ACC112 (cell line): ENCODE measurements around the gene KRT86.
"Not testable (repeated sequence)": the region's sequence is repeated elsewhere in the genome, so short reads cannot be mapped to it uniquely, and the experiment has no call there.

Experiments
- H2AFZ ChIP-seq: fragments of 200-600 bp; sonication (generic); one replicate; pipeline ENCODE4 v1.6.0; 2017; ENCODE audit warnings: antibody characterized with exemption, low read length; ENCODE audit not compliant: unreplicated experiment
- H3K27ac ChIP-seq: fragments of 200-600 bp; sonication (generic); 2 replicates; pipeline ENCODE4 v1.5.1; 2014; ENCODE audit warnings: low read depth, mild to moderate bottlenecking, antibody characterized with exemption, low read length, moderate library complexity
- H3K27me3 ChIP-seq: fragments of 200-600 bp; sonication (generic); 2 replicates; pipeline ENCODE4 v1.6.1; 2014; ENCODE audit warnings: mild to moderate bottlenecking, antibody characterized with exemption, low read length, moderate library complexity, mixed read lengths; ENCODE audit not compliant: insufficient read depth
- H3K36me3 ChIP-seq: fragments of 200-600 bp; sonication (generic); 2 replicates; pipeline ENCODE4 v1.6.1; 2016; ENCODE audit warnings: mild to moderate bottlenecking, antibody characterized with exemption, low read length, moderate library complexity, mixed read lengths; ENCODE audit not compliant: insufficient read depth
- H3K4me1 ChIP-seq: fragments of 200-600 bp; sonication (generic); one replicate; pipeline ENCODE4 v1.6.1; 2016; ENCODE audit warnings: low read length, mixed read lengths; ENCODE audit not compliant: insufficient read depth, unreplicated experiment, control insufficient read depth
- H3K4me3 ChIP-seq: fragments of 200-600 bp; sonication (generic); 2 replicates; pipeline ENCODE4 v1.5.1; 2014; ENCODE audit warnings: mild to moderate bottlenecking, low read depth, low read length
- H3K79me2 ChIP-seq: fragments of 200-600 bp; sonication (generic); one replicate; pipeline ENCODE4 v1.6.0; 2016; ENCODE audit warnings: low read length; ENCODE audit not compliant: control insufficient read depth, unreplicated experiment, insufficient read depth

The KRT86 gene

DNA sequence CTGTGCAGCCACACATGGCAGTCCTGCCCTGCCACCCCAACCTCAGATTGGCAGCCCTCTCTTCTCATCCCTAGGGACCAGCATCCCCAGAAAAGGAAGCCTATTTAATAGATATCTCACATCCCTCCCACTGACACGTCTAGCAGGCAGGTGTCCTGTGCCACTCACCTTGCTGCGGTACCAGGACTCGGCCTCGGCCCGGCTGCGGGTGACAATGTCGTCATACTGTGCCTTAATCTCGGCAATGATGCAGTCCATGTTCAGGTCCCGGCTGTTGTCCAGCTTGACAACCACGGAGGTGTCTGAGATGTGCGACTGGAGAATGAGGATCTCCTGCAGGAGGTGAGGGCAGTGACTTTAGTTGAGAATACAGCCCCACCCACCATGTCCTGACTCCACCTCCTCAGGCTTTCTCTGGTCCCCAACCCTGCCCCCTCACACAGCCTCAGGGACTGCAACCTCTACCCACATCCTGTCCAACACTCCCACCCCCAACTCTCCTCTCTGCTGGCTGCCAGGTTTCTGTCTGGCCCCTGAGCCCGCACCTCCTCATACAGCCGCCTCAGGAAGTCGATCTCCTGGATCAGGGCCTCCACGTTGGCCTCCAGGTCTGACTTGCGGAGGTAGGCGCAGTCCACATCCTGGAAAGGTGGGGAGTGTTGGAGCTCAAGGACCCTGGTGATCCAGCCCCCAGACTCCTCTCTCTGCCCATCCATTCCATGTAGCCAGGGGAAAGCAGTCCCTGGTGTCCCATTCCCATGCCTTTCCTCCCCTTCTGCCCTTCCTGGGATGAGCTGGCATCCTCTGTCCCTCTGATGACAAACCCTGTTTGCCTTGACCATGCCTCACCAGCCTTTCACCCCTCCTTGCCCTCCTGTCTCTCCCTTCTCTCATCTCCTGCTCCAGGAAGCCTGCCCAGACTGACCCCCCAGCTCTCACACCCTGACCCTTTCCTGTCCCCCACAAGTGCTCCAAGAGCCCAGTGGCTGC lies 13.7 kb downstream of the KRT86 start:
- not testable (repeated sequence) for H3K4me3 ChIP-seq, H3K27ac ChIP-seq
- H3K4me1 ChIP-seq, result peaks cover 18% of the 10 kb centered on the region

DNA sequence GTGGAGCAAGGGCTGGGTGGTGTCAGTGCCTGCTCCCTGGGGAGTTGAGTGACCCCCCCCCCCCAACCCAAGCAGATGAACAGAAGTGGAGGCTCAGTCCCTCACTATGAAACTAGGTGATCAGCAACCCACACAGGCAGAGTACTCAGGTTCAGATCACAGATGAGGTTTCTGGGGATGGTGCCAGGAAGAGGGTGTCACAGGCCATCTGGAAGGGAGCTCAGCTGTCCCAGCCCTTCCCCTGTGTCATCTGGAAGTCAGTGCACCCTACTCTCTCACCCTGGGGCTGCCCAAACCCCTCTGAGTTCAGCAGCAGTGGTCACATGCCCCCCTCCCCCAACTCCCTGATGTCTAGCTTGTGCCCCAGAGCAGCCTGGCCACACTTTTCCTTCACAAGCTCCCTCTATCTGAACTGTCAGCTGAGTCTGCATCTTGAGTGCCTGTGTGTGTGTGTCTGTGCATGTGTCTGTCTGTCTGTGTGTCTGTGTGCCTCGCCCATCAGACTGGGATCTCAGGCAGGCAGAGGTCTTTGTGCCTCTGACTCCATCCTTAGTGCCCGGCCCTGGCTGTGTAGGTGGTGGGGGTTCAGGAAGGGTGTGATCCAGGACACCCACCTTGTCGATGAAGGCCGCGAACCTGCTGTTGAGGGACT lies 16.2 kb downstream of the KRT86 start:
- not testable (repeated sequence) for H3K79me2 ChIP-seq, H3K4me1 ChIP-seq

More for the DNA sequence above, 13.7 kb downstream of the KRT86 start:
- H2AFZ ChIP-seq, H3K36me3 ChIP-seq, H3K79me2 ChIP-seq, H3K27me3 ChIP-seq: not testable (repeated sequence)

DNA sequence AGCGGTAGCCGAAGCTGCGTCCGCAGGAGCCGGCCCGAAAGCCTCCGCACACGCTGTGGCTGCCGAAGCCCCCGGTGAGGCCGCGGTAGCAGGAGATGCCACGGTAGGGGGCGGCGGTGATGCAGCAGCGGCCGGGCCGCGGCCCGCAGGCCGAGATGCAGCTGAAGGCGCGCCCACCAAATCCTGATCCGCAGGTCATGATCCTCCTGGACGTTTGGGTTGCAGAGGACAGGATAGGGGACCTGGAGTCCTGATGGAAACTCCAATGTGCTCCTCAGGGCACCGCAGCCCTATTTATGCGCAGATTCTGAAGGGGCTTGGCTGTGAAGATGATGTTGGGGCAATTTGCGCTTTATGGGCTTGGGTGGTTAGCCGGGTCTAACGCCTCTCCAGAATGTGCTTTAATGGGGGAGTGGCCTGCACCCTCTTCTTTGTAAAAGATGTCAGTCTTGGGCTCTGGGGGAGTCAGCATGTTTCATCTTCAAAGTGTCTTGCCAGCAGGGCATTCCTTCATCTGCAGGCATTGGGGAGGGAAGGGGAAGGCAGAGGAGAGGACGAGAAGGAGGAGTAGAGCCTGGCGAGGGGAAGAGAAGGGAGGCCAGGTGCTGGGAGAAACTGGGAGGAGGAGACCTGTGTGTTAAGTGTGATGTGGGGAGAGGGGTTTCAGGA lies 17.0 kb downstream of the KRT86 start, which contains the start of gene KRT81:
Gene KRT81 (minus strand): TSS at position 268 of the 669 bp plus-strand sequence. CDS start 69 bp downstream, at position 199.
- Histone ChIP-seq H2AFZ (no peak within 1 kb of the TSS), H3K4me1 (no peaks in the 10 kb centered on the region), H3K27ac (no peak within 1 kb of the TSS), H3K36me3 (no peaks in the 10 kb centered on the region), H3K27me3 (peaks cover 4% of the 10 kb centered on the region; the same call in 1 of the 2 replicates), H3K4me3 (no peak within 1 kb of the TSS), H3K79me2 (no peaks in the 10 kb centered on the region)

More for the DNA sequence above, 16.2 kb downstream of the KRT86 start:
- H3K36me3 ChIP-seq, H3K4me3 ChIP-seq, H3K27me3 ChIP-seq, H2AFZ ChIP-seq, H3K27ac ChIP-seq: not testable (repeated sequence)

DNA sequence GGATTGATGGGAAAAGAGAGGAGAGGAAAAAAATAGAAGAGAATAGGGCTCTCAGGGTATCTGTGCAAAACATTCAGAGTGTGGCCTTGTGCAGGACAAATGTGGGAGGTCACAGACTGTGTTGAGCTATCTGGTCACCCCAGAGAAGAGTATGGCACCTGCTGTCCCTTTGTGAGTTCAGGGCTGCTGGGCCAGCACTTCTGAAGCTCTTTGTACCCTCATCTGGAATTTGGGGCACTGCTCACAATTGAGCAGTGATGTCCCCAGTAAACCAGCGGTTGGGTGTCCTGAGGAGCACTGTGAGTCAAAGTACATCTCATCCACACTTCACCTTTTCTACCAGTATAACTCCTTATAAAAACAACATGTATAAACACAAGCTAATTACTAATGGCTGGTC lies 19.5 kb downstream of the KRT86 start:
- H3K27ac ChIP-seq, result no peak overlapping the region
- no peaks in the 10 kb centered on the region for H3K4me1 ChIP-seq
- H2AFZ ChIP-seq, result no peak overlapping the region
- no peak overlapping the region for H3K4me3 ChIP-seq
- H3K36me3 ChIP-seq, result no peaks in the 10 kb centered on the region
- peaks cover 15% of the 10 kb centered on the region for H3K27me3 ChIP-seq
- H3K79me2 ChIP-seq, result no peaks in the 10 kb centered on the region

DNA sequence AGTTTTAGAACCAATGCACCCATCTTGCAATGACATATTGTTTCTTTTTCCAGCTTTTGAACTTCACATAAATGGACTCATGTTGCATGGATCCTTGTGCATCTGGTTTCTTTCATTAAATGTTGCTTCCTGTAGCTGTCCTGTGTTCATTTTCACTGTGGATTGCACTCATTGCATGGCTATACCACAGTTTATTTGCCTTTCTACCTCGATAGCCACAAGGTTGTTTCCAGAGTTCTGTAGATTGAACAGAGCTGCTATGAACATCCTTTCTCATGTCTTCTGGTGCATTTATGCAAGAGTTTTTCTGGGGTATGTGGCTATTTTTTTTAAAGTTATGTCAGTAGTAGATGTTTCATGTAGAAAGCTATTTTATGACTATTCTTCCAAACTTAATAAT lies 20.4 kb downstream of the KRT86 start:
- Histone ChIP-seq H2AFZ (no peak overlapping the region), H3K4me3 (no peak overlapping the region), H3K4me1 (no peaks in the 10 kb centered on the region), H3K27me3 (peaks cover 24% of the 10 kb centered on the region), H3K79me2 (no peaks in the 10 kb centered on the region), H3K36me3 (no peaks in the 10 kb centered on the region), H3K27ac (no peak overlapping the region)

DNA sequence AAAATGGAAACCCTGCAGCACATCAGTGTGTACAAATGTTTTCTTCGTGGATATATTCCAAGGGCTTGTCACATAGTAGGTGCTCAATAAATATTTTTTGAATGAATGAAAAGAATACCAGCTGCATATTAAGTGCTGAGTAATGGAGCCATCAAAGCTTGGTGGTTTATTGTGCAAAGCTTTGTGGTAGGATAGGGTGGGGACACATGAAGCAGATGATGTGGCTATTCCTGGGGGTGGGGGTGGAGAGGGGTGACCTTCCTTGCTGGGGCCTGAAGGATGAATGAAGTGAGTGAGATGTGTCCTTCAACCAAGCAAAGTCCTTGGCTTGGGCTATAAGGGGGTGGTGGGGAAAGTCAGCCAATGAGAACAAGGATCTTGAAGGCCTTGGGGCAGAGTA lies 21.2 kb downstream of the KRT86 start:
- Histone ChIP-seq H3K79me2 (no peaks in the 10 kb centered on the region), H3K27me3 (peaks cover 24% of the 10 kb centered on the region), H3K4me1 (no peaks in the 10 kb centered on the region), H3K4me3 (no peak overlapping the region), H3K27ac (no peak overlapping the region), H2AFZ (no peak overlapping the region), H3K36me3 (no peaks in the 10 kb centered on the region)

DNA sequence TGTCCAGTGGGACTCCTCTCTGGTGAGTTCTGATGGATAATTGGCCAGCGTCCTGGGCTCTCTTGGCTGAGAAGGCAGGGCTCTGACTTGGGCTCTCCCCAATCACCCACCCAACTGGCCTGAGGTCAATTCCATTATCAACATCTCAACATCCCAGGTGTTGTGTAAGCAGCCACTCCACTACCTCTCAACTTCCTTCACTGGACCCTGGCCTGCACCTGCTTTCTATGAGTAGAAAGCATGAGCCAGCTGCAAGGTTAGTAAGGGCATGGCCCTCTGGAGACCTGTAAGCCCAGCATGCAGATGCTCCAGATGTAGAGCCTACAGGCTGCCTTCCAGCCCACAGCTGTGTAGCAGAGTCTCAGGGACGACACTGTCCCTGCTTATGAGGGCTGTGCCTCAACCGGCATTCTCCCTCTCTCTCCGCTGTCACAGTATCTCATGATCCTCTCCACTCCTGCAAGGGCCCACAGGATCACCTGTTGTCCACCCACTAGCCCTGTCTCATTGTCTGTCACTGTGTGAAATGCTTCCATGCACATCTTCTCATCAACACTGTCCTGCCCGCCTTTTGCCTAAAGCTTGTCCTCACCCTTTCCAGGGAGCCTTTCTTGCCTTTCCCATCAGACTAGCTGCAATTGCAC lies 22.2 kb downstream of the KRT86 start:
- no peaks in the 10 kb centered on the region for H3K79me2 ChIP-seq
- no peaks in the 10 kb centered on the region for H3K36me3 ChIP-seq
- no peak overlapping the region for H3K4me3 ChIP-seq
- H2AFZ ChIP-seq, result no peak overlapping the region
- H3K27ac ChIP-seq, result no peak overlapping the region
- no peaks in the 10 kb centered on the region for H3K4me1 ChIP-seq
- peaks cover 21% of the 10 kb centered on the region for H3K27me3 ChIP-seq

DNA sequence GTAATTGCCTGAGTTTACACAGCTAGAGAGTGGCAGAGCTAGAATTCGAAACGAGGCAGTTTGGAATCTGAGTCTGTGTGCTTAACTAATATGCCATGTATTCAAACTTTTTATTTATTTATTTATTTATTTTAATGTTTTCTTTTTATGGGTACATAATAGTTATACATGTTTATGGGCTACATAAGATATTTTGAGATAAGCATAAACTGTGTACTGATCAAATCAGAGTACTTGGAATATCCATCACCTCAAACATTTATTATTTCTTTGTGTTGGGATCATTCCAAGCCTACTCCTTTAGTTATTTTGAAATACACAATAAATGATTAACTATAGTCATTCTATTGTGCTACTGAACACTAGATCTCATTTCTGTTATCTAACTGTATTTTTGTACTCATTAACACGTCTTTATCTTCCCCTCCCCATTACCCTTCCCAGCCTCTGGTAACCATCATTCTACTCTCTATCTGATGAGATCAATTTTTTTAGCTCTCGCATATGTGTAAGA lies 24.3 kb downstream of the KRT86 start:
- Histone ChIP-seq H3K27me3 (peaks cover 20% of the 10 kb centered on the region), H3K27ac (no peak overlapping the region), H3K4me3 (no peak overlapping the region), H3K36me3 (no peaks in the 10 kb centered on the region), H2AFZ (no peak overlapping the region), H3K4me1 (no peaks in the 10 kb centered on the region), H3K79me2 (no peaks in the 10 kb centered on the region)

DNA sequence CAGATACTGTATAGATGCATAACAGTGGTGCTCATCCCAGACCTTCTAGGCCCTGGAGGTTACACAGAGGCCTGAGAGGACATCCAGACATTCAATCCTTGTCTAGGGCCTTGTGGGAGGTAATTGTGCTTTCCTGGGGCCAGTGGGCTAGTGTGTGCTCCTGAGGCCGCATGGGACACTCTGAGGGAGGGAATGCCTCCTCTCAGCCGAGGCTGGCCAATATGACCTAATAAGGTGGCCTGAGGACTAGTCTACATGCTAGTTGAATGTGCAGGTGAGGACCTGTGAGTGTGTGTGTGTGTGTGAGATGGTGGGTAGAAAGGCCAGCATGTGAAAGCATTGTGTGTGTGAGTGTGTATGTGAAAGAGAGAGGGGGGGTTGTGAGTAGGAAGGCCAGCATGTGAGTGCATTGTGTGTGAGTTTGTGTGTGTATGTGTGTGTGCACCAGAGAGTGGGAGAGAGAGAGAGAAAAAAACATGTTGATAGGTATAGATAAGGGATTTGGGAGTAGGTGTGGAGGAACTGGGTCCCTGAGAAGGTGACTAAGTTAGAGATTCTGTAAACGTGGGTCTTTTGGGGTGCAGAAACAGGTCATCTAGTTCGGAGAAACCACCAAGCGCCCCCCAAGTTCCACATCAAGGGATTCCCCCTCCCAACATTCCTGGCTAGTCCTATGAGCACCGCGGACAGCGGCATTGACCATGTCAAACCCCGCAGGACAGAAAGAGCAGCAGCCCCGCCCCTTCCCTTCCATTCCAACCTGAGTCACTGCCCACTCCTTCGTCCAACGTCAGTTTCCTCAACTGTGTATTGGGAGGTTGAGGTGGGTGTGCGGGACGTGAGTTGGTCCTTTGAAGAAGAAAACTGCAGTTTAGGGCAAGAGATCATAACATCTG lies 26.6 kb downstream of the KRT86 start:
- no peaks in the 10 kb centered on the region for H3K36me3 ChIP-seq
- H3K27me3 ChIP-seq, result peaks cover 20% of the 10 kb centered on the region
- H2AFZ ChIP-seq, result no peak overlapping the region
- H3K4me1 ChIP-seq, result no peaks in the 10 kb centered on the region
- no peak overlapping the region for H3K27ac ChIP-seq
- no peaks in the 10 kb centered on the region for H3K79me2 ChIP-seq
- no peak overlapping the region for H3K4me3 ChIP-seq
